H1 (cell line): ENCODE data around the gene RUVBL1. TPM values are rescaled to one million over a fixed set of nuclear protein-coding genes. Genes with fewer than 3 reads are reported as not detected.

Experiments used
- CTCF ChIA-PET: fragments of 300-600 bp; sonication (Branson Sonifier 250); formaldehyde crosslinking; loops from one replicate; lab custom pipeline; 2021; ENCODE audit not compliant: partially characterized antibody; lab: Charles Lee
- POLR2A ChIA-PET: fragments of 300-600 bp; sonication (Branson Sonifier 250); formaldehyde crosslinking; loops from one replicate; lab custom pipeline; 2021; ENCODE audit warnings: inconsistent platforms; ENCODE audit not compliant: partially characterized antibody; lab: Charles Lee
- DNase-seq, 2 experiments: peaks; one replicate each; pipeline versions ENCODE4 v3.0.0 to v3.0.0-alpha.2; 2010 to 2022; ENCODE audit warnings: low spot score in 2 of 2, low read depth in 1 of 2, mixed read lengths in 1 of 2
- FAIRE-seq: peaks from 2 replicates; lab custom pipeline; 2011; peaks lifted over from hg19 to GRCh38; lab: Jason Lieb, UNC
- H2AFZ ChIP-seq: 2 replicates; pipeline ENCODE4 v1.8.1; 2012; ENCODE audit warnings: low read length, inconsistent platforms
- H2AK5ac ChIP-seq: 2 replicates; pipeline ENCODE4 v1.6.1; 2013; ENCODE audit warnings: low read depth, low read length
- H2BK120ac ChIP-seq: replicated peaks from 2 replicates; pipeline ENCODE3; 2013; ENCODE audit warnings: low read depth, low read length, inconsistent platforms
- H2BK12ac ChIP-seq: 2 replicates; pipeline ENCODE4 v1.6.1; 2013; ENCODE audit warnings: low read depth, low read length
- H2BK15ac ChIP-seq: 2 replicates; pipeline ENCODE4 v1.6.1; 2013; ENCODE audit warnings: low read length
- H2BK20ac ChIP-seq: 2 replicates; pipeline ENCODE4 v1.6.1; 2013; ENCODE audit warnings: low read length
- H2BK5ac ChIP-seq: 2 replicates; pipeline ENCODE4 v1.6.1; 2013; ENCODE audit warnings: low read depth, low read length
- H3K14ac ChIP-seq: 2 replicates; pipeline ENCODE4 v1.6.1; 2013; ENCODE audit warnings: inconsistent platforms; ENCODE audit not compliant: insufficient read length
- H3K18ac ChIP-seq: 2 replicates; pipeline ENCODE4 v1.6.1; 2013; ENCODE audit warnings: low read length; ENCODE audit errors: extremely low read depth
- H3K23ac ChIP-seq: 2 replicates; pipeline ENCODE4 v1.6.1; 2013; ENCODE audit warnings: inconsistent platforms; ENCODE audit not compliant: insufficient read length
- H3K23me2 ChIP-seq: 2 replicates; pipeline ENCODE4 v1.6.1; 2013; ENCODE audit warnings: low read depth, low read length
- H3K27ac ChIP-seq: 2 replicates; pipeline ENCODE4 v1.6.1; 2011; ENCODE audit warnings: low read depth, low read length, inconsistent platforms
- H3K27me3 ChIP-seq, 4 experiments: replicated peaks in 1 of 4; 1 replicate in 1 of 4; 2 replicates in 3 of 4; pipeline versions ENCODE4 v1.6.1 to v1.8.1; 2011 to 2013; ENCODE audit warnings: low read length in 3 of 4, mild to moderate bottlenecking in 3 of 4, inconsistent platforms in 2 of 4, mixed read lengths in 2 of 4, moderate library complexity in 1 of 4; ENCODE audit not compliant: control insufficient read depth in 3 of 4, insufficient read depth in 3 of 4; ENCODE audit errors: extremely low read depth in 1 of 4
- H3K36me3 ChIP-seq, 4 experiments: 2 replicates each; pipeline versions ENCODE4 v1.6.1 to v1.8.1; 2011 to 2013; ENCODE audit warnings: mild to moderate bottlenecking in 4 of 4, low read length in 3 of 4, moderate library complexity in 2 of 4, control low read depth in 1 of 4, inconsistent platforms in 1 of 4; ENCODE audit not compliant: insufficient read depth in 4 of 4, control insufficient read depth in 2 of 4
- H3K4ac ChIP-seq: replicated peaks from 2 replicates; pipeline ENCODE3; 2013; ENCODE audit warnings: low read length, low read depth, mixed read lengths, inconsistent platforms; ENCODE audit not compliant: insufficient read length
- H3K4me1 ChIP-seq, 4 experiments: replicated peaks in 1 of 4; 1 replicate in 1 of 4; 2 replicates in 3 of 4; pipeline versions ENCODE4 v1.6.1 to v1.8.1; 2011 to 2013; ENCODE audit warnings: low read length in 3 of 4, inconsistent platforms in 2 of 4, mixed read lengths in 1 of 4; ENCODE audit not compliant: insufficient read depth in 4 of 4, control insufficient read depth in 3 of 4
- H3K4me2 ChIP-seq, 2 experiments: 2 replicates each; pipeline versions ENCODE4 v1.6.1 to v1.8.1; 2011 to 2013; ENCODE audit warnings: low read depth in 2 of 2, low read length in 2 of 2, control low read depth in 1 of 2, inconsistent platforms in 1 of 2, mild to moderate bottlenecking in 1 of 2; ENCODE audit not compliant: insufficient read depth in 1 of 2
- H3K4me3 ChIP-seq, 4 experiments: fragments of 200-600, 300-600 bp in 1 of 4; sonication (generic), shearing (Covaris generic), sonication (Bioruptor Twin) in 1 of 4; 2 replicates each; pipeline versions ENCODE4 v1.5.1 to v1.8.1; 2011 to 2016; ENCODE audit warnings: low read length in 4 of 4, low read depth in 3 of 4, control low read depth in 2 of 4, inconsistent platforms in 2 of 4, mild to moderate bottlenecking in 2 of 4, mixed read lengths in 1 of 4, moderate library complexity in 1 of 4; ENCODE audit not compliant: insufficient read depth in 2 of 4; ENCODE audit errors: extremely low read depth in 1 of 4
- H3K56ac ChIP-seq: replicated peaks from 2 replicates; pipeline ENCODE3; 2013; ENCODE audit warnings: low read depth, mild to moderate bottlenecking, mixed read lengths, low read length, inconsistent platforms; ENCODE audit not compliant: insufficient read length
- H3K79me1 ChIP-seq: 2 replicates; pipeline ENCODE4 v1.6.1; 2013; ENCODE audit warnings: low read depth, low read length, control low read depth
- H3K79me2 ChIP-seq, 2 experiments: 2 replicates each; pipeline versions ENCODE4 v1.6.1 to v1.8.1; 2012 to 2013; ENCODE audit warnings: low read length in 2 of 2, mild to moderate bottlenecking in 2 of 2, inconsistent platforms in 1 of 2; ENCODE audit not compliant: insufficient read depth in 2 of 2, control insufficient read depth in 1 of 2
- H3K9ac ChIP-seq, 4 experiments: replicated peaks in 1 of 4; 1 replicate in 1 of 4; 2 replicates in 3 of 4; pipeline versions ENCODE4 v1.6.1 to v1.8.1; 2011 to 2013; ENCODE audit warnings: low read depth in 3 of 4, low read length in 3 of 4, control low read depth in 2 of 4, mild to moderate bottlenecking in 2 of 4, moderate library complexity in 2 of 4, inconsistent platforms in 1 of 4; ENCODE audit errors: extremely low read depth in 1 of 4
- H3K9me3 ChIP-seq, 2 experiments: 2 replicates each; pipeline versions ENCODE4 v1.6.1 to v1.8.1; 2012 to 2013; ENCODE audit warnings: mild to moderate bottlenecking in 2 of 2, moderate library complexity in 2 of 2, control low read depth in 1 of 2, inconsistent platforms in 1 of 2, low read depth in 1 of 2, low read length in 1 of 2, mixed read lengths in 1 of 2; ENCODE audit not compliant: insufficient read depth in 2 of 2
- H4K20me1 ChIP-seq, 2 experiments: replicated peaks in 1 of 2; 2 replicates each; pipeline versions ENCODE3 to v1.8.1; 2011 to 2013; ENCODE audit warnings: inconsistent platforms in 2 of 2, low read length in 2 of 2, mild to moderate bottlenecking in 1 of 2; ENCODE audit not compliant: insufficient read depth in 2 of 2, control insufficient read depth in 1 of 2
- H4K5ac ChIP-seq: 2 replicates; pipeline ENCODE4 v1.6.1; 2013; ENCODE audit warnings: low read length, low read depth, mixed read lengths, inconsistent platforms; ENCODE audit not compliant: insufficient read length
- H4K8ac ChIP-seq: 2 replicates; pipeline ENCODE4 v1.8.0; 2013; ENCODE audit warnings: mild to moderate bottlenecking, moderate library complexity, low read length, inconsistent platforms; ENCODE audit not compliant: insufficient read depth; ENCODE audit errors: extremely low read depth
- H4K91ac ChIP-seq: replicated peaks from 2 replicates; pipeline ENCODE3; 2013; ENCODE audit warnings: low read length, mixed read lengths, inconsistent platforms; ENCODE audit not compliant: insufficient read length
- BACH1 ChIP-seq: IDR thresholded peaks from 2 replicates; pipeline ENCODE4 v1.6.1; 2012; ENCODE audit warnings: low read length, improper control_type of control experiment
- CTBP2 ChIP-seq: IDR thresholded peaks from 2 replicates; pipeline ENCODE4 v1.7.0; 2011; ENCODE audit warnings: borderline replicate concordance, mild to moderate bottlenecking, moderate library complexity, mixed read lengths, low read length; ENCODE audit not compliant: insufficient read depth, insufficient read length
- E2F6 ChIP-seq: IDR thresholded peaks from 2 replicates; pipeline ENCODE4 v1.6.1; 2012; ENCODE audit warnings: inconsistent platforms
- JUN ChIP-seq: IDR thresholded peaks from 2 replicates; pipeline ENCODE4 v1.6.1; 2011; ENCODE audit warnings: low read depth, mild to moderate bottlenecking, improper control_type of control experiment, low read length
- PHF8 ChIP-seq: fragments of 200-600 bp; sonication (generic); conservative IDR thresholded peaks from 2 replicates; pipeline ENCODE4 v1.7.1; 2012; ENCODE audit warnings: low read depth, mild to moderate bottlenecking, inconsistent platforms, low read length, moderate library complexity
- POLR2AphosphoS5 ChIP-seq: IDR thresholded peaks from 2 replicates; pipeline ENCODE4 v1.6.1; 2011; ENCODE audit warnings: low read depth, low read length
- RAD21 ChIP-seq, 2 experiments: IDR thresholded peaks in 1 of 2; conservative IDR thresholded peaks in 1 of 2; 2 replicates each; pipeline ENCODE4 v1.6.1; 2011; ENCODE audit warnings: low read depth in 2 of 2, low read length in 2 of 2, improper control_type of control experiment in 1 of 2, inconsistent platforms in 1 of 2, mild to moderate bottlenecking in 1 of 2, moderate library complexity in 1 of 2
- SAP30 ChIP-seq: fragments of 300-600 bp; sonication (generic); IDR thresholded peaks from 2 replicates; pipeline ENCODE4 v1.7.1; 2012; ENCODE audit warnings: low read length, moderate library complexity, mild to moderate bottlenecking, inconsistent platforms; ENCODE audit not compliant: insufficient read depth, insufficient replicate concordance
- SIN3A ChIP-seq, 2 experiments: IDR thresholded peaks in 1 of 2; conservative IDR thresholded peaks in 1 of 2; 2 replicates each; pipeline ENCODE4 v1.6.1; 2011 to 2012; ENCODE audit warnings: low read length in 2 of 2, improper control_type of control experiment in 1 of 2, low read depth in 1 of 2, mild to moderate bottlenecking in 1 of 2
- SP1 ChIP-seq: IDR thresholded peaks from 2 replicates; pipeline ENCODE4 v1.6.1; 2011; ENCODE audit warnings: low read depth, low read length
- SUZ12 ChIP-seq: fragments of 200-600 bp; sonication (generic); IDR thresholded peaks from 2 replicates; pipeline ENCODE4 v1.6.1; 2012; ENCODE audit warnings: mild to moderate bottlenecking, inconsistent platforms, low read length, moderate library complexity, mixed read lengths
- TAF7 ChIP-seq: optimal IDR thresholded peaks from 2 replicates; pipeline ENCODE3; 2011; ENCODE audit warnings: low read depth, mild to moderate bottlenecking, inconsistent platforms, low read length, moderate library complexity, borderline replicate concordance
- WGBS, 2 experiments: shearing (Covaris generic) in 1 of 2; methylation state at CpG; one replicate each; pipeline versions ENCODE4 v1.1.6 to v1.1.7; 2013 to 2015; ENCODE audit warnings: low lambda C conversion rate in 2 of 2, mixed read lengths in 2 of 2, inconsistent platforms in 1 of 2, low coverage in 1 of 2, missing lambda C conversion rate in 1 of 2; ENCODE audit not compliant: insufficient replicate concordance in 2 of 2, insufficient coverage in 1 of 2, insufficient read length in 1 of 2; ENCODE audit errors: extremely low coverage in 1 of 2, missing lambda C conversion rate in 1 of 2; 5-methylcytosine and 5-hydroxymethylcytosine counted together
- polyA plus RNA-seq, 7 experiments: library from polyadenylated mRNA; depleted of rRNA in 3 of 7; stranded (reverse) in 5 of 7; unstranded in 2 of 7; fragments of >200 nt in 5 of 7; fragments of 200-250 nt in 2 of 7; gene quantifications; 1 replicate in 5 of 7; 2 replicates in 1 of 7; 4 replicates in 1 of 7; pipeline versions ENCODE4 v1.2.1 to v1.2.3, GENCODE V29; 2011 to 2013; ENCODE audit warnings: missing spikeins in 2 of 7, mixed read lengths in 2 of 7
- total RNA-seq: library from RNA; stranded (reverse); fragmentation: NEBNext Ultra II Directional; extraction: Animal tissue kit (Norgen Biotek cat#: 25700); gene quantifications from 2 replicates; pipeline ENCODE4 v1.2.1, GENCODE V29; 2021

The RUVBL1 gene
- total and polyA plus RNA-seq, 2 of the 8 experiments (the other 6 are each of a cell fraction or from before 2014, with no cell fraction given) = 112 to 135 TPM

DNA sequence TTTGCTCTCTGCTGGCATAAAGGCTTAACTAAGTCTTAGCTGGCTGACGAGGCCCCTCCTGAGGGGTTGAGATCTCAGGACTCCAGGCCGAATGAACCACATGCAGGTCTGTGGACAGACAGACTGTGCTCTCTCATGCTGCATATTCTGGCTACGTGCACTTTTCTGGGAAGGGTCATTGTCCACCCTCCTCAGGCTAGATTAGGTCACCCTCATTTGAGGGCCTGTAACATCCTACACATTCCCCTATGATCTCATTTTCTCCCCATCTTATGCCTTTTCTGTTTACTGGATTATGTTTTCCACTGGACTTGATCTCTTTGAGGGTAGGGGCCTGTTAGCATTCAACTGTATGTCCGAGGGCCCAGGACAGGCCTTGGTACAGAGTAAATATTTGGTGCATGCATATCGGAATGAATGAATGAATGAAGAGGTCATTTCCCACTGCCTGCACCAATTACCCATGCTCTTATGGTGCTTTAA, 43.4 kb upstream of the RUVBL1 start:
- Histone ChIP-seq H2BK20ac (no peak overlapping the region), H3K18ac (no peak overlapping the region), H2AK5ac (no peak overlapping the region), H4K91ac (no peak overlapping the region), H3K36me3 (no peaks in the 10 kb centered on the region), H3K9me3 (no peaks in the 10 kb centered on the region), H3K4me3 (no peak overlapping the region), H3K4me1 (peaks cover 3 to 14% (median 8%) of the 10 kb centered on the region in 4 experiments; a peak in 5 of 7 replicates), H3K56ac (no peak overlapping the region), H2AFZ (no peak overlapping the region), H3K23me2 (0 out of 2 replicates have a peak, but pooled peaks cover 3% of the 10 kb centered on the region), H2BK12ac (no peak overlapping the region), H2BK120ac (no peak overlapping the region), H3K23ac (no peak overlapping the region), H3K79me1 (peaks cover 3% of the 10 kb centered on the region; the same call in 1 of the 2 replicates), H3K4ac (no peak overlapping the region), H4K5ac (no peak overlapping the region), H3K27me3 (no peaks in the 10 kb centered on the region), H4K8ac (no peak overlapping the region), H2BK5ac (no peak overlapping the region), H3K27ac (no peak overlapping the region), H4K20me1 (peaks cover 0 to 4% of the 10 kb centered on the region in 2 experiments), H3K14ac (no peak overlapping the region), H3K79me2 (0 out of 4 replicates have a peak, but pooled peaks cover 0 to 2% of the 10 kb centered on the region in 2 experiments), H3K4me2 (no peak overlapping the region), H2BK15ac (peak overlapping the region; percentile 16; the same call in 1 of the 2 replicates), H3K9ac (no peak overlapping the region)
- DNase-seq (no peak), FAIRE-seq (no peak)
- ChIA-PET CTCF (interaction anchor here (0.6 to 1.6 kb wide), 6 partner anchors 11 to 272 kb away, joined by 3 to 4 read pairs (median 3); no protein-coding TSS in a partner anchor), POLR2A (no interaction called here)
- 88% methylated on average over 5 of the region's 5 CpGs; no CpG with 5 or more reads in 1 of the 2 experiments for WGBS, 2 experiments
- TF ChIP-seq SAP30 (no peak), JUN (no peak), E2F6 (no peak), BACH1 (no peak), SUZ12 (no peak), TAF7 (no peak), SIN3A (conservative IDR thresholded peaks at IDR 0.05 in 1 of 2, IDR thresholded peaks at IDR 0.05 in 1 of 2; ENCODE audit: low read depth in 1 of 2, low read length in 2 of 2) (no peak), PHF8 (no peak), SP1 (no peak), CTBP2 (no peak), RAD21 (IDR thresholded peaks at IDR 0.05 in 1 of 2, conservative IDR thresholded peaks at IDR 0.05 in 1 of 2; ENCODE audit: low read depth in 2 of 2, low read length in 2 of 2) (no peak), POLR2AphosphoS5 (no peak)
